ENCODE data around the gene METTL25B.
A peak's percentile ranks its signal among the peaks of the same experiment; 100 is the strongest.

Gene METTL25B

GRCh38 chr1:156689953-156690674 lies 38.2 kb upstream of the METTL25B start:
- peak overlapping the region; percentile 40 for H3K4me3 ChIP-seq (ENCODE audit: low read length)
- no peak for DNase-seq (ENCODE audit: low read depth)
- TF ChIP-seq, protein P1, sequence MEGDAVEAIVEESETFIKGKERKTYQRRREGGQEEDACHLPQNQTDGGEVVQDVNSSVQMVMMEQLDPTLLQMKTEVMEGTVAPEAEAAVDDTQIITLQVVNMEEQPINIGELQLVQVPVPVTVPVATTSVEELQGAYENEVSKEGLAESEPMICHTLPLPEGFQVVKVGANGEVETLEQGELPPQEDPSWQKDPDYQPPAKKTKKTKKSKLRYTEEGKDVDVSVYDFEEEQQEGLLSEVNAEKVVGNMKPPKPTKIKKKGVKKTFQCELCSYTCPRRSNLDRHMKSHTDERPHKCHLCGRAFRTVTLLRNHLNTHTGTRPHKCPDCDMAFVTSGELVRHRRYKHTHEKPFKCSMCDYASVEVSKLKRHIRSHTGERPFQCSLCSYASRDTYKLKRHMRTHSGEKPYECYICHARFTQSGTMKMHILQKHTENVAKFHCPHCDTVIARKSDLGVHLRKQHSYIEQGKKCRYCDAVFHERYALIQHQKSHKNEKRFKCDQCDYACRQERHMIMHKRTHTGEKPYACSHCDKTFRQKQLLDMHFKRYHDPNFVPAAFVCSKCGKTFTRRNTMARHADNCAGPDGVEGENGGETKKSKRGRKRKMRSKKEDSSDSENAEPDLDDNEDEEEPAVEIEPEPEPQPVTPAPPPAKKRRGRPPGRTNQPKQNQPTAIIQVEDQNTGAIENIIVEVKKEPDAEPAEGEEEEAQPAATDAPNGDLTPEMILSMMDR (conservative IDR thresholded peaks at IDR 0.05; ENCODE audit: low read depth, low read length), result no peak

DNA sequence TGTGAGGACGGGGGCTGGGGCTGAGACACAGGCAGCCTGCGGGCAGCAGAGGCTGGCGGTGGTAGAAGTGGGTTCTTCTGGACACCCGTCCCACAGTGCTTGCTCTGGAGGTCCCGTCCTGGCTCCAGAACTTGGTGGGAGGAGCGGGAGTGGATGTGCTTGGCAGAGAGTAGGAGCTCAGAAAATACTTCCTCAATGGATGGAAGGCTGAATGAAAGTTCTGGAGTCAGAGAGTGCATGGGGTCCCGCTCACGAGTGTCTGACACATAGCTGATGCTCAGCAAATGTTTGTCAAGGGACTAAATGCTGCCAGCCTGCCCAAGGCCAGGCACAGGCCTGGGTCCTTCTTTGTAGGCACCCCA lies 37.6 kb upstream of the METTL25B start:
- DNase-seq (ENCODE audit: low read depth), result no peak
- TF ChIP-seq, protein P1 (conservative IDR thresholded peaks at IDR 0.05; ENCODE audit: low read depth, low read length), result no peak
- H3K4me3 ChIP-seq (ENCODE audit: low read length), result no peak overlapping the region

GRCh38 chr1:156691191-156691590 lies 37.1 kb upstream of the METTL25B start:
- TF ChIP-seq, protein P1 (conservative IDR thresholded peaks at IDR 0.05; ENCODE audit: low read depth, low read length), result no peak
- no peak overlapping the region for H3K4me3 ChIP-seq (ENCODE audit: low read length)
- DNase-seq (ENCODE audit: low read depth), result no peak

- TF ChIP-seq, protein P1 (conservative IDR thresholded peaks at IDR 0.05; ENCODE audit: low read depth, low read length), result peak; percentile 39
- H3K4me3 ChIP-seq (ENCODE audit: low read length), result no peak overlapping the region
Observed at GRCh38 chr1:156691665-156692440, 36.4 kb upstream of the METTL25B start.

GRCh38 chr1:156692441-156692924 lies 35.8 kb upstream of the METTL25B start:
- DNase-seq (ENCODE audit: low read depth), result no peak
- no peak overlapping the region for H3K4me3 ChIP-seq (ENCODE audit: low read length)
- TF ChIP-seq, protein P1 (conservative IDR thresholded peaks at IDR 0.05; ENCODE audit: low read depth, low read length), result no peak

More at GRCh38 chr1:156691665-156692440, 36.4 kb upstream of the METTL25B start:
- no peak for DNase-seq (ENCODE audit: low read depth)

DNA sequence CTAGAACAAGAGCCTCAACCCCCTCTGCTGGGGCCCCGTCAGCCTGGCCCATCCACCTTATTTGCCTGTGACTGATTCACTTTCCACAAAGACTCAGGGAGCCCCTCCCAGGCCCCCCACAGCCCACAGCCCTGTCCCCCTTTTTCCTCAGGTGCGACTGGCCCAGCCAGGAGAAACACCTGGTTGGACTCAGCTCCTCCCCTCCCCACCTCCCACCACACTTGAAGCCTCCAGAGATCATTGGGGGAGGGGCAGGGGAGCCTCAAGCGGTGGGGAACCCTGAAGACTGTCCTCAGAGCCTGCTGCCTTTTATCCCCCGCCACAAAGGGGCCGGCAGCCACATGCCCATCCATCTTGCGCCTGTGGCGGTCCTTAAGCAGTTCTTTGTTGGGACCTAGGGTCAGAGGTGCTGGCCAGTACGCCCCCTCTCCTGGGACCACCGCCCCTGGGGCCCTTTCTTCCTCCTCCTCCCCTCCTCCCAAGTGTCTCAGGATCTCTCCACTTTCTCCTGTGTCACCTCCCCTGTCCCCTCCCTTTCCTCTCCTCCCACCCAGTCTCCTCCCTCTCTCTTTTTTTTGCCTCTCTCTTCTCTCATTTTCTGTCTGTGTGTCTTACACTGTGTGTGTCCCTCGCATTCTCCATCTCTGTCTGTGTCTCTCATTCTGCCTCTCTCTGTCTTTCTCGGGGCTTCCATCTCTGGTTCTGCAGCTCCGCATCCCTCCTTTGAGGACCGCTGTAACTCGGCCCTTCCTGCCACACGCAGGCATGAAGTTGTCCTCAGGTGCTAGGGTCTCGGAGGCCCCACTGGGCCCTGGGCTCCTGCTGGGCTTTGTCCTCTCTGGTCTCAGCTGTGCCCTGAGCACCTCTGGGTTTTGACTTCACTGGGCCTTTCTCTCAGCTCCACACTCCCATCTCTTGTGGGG lies 35.1 kb upstream of the METTL25B start:
- DNase-seq (ENCODE audit: low read depth), result no peak
- TF ChIP-seq, protein P1 (conservative IDR thresholded peaks at IDR 0.05; ENCODE audit: low read depth, low read length), result no peak

More for the DNA sequence above, 35.1 kb upstream of the METTL25B start:
- no peak overlapping the region for H3K4me3 ChIP-seq (ENCODE audit: low read length)
